ENCODE results near the gene ADRA2A.

Gene ADRA2A

DNA sequence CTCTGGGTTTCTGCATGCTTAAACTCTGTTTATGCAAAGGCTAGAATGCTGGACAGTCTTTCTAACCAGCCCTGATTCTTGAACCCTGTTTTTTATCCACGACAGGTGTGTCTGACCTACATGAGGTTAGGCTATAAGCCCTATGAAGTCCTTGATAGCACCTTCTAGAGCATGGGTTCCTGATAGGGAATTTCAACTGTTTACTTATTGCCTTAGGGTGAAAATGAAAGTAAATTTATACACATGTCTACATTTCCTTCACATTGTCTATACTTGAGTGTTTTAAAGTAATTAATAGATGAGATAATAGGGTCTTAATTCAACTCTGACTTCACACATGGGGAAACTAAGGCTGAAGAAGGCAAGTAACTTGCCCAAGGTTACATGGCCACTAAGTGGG lies 35.5 kb downstream of the ADRA2A start:
- no peak for DNase-seq

DNA sequence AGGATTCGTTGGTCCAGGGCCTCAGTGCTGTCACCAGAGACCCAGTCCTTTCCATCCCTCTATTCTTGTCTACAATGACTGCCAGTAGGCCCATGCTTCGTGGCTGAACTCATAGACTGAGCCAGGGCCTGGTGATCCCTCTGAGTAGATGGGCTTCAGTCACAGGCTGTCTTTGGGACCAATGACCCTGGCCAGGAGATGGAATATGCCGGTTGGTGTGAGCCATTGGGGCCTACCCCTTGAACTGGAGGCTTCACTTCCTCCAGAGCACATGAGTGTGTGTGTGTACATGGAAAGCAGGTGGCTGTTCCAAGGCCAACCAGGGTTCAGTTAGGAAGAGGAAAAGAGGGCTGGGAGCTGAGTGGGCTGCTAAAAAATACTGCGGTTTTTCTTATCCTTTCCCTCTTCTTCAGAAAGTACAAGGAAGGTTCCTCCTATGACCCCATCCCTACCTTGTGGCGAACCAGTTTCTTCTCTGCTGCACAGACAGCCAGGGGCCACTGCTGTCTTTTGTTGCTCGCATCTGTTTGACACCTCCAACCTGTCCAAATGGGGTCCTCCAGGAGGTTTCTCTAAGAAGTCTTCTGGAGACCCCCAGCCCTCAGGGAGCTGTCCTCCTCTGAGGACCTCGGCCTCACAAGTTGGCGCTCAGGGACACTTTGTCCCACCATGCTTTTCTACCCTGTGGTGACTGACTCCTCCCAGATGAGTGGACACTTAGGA lies 36.6 kb downstream of the ADRA2A start:
- DNase-seq, result no peak

DNA sequence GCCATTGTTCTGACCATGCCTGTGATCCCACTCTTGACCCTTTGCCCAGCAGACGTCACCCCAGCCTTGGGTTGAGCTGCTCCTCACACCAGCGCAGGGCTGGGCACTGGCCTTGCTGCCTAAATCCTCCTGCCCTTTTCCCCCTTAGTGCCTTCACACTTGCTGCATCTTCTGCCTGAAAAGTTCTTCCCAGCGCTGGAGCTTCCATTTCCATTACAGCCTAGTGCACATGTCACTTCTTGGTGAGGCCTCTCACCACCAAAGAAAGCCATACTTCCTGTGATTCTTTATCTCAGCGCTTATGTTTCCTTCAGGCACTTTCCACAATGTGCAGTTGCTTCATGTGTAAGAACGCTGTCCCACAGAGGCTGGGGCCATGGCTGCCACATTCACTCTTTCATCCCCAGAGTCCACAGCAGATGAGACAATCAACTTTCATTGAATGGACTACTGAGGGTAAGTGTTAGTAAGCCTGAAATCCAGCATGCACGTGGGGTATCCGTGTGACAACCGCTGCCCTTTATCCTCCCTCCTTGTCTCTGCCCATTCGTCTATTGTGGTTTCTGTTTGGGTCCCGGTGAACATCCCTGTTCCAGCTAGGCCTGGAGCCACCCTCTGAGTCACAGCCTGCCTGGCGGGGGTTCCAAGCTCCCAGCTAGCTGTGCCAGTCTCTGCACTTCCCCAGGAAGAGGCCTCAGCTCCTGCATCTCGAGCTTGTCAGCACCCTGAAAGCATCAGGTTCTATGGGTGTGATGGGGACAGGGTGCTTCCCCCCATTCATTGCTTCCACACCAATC lies 37.3 kb downstream of the ADRA2A start:
- DNase-seq, result no peak

DNA sequence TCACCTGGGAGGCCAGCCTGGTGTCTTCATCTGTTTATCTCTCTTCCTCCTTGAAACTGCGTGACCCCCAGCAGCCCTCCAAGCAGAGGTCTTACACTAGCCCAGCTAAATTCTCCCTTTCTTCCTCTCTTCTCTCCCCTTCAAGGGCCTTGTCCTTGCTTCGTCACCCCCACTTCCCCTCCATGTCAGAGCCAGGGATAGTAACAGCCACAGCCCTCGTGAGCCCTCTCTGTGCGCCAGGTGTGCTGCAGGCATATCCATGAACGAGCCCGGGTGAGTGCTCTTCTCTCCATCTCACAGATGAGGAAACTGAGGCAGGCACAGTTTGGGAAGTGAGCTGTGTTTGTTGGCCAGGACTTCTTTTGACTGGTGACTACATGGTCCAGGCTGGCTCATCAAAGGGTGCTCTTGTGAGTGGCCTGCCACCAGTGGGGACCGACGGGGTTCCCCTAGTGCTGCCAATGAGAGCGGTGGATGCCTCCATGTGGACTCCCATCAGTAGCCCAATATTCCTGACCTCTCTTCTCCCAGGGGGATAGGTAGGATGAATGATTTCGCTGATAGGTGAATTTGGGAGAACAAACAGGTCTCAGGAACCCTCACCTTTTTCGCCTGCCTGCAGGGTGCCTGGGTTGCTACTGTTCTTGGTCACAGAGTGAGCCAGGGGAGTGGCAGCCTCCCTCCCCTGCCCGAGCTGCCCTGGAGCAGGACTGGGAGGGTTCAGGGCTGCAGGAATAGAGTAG lies 38.1 kb downstream of the ADRA2A start:
- no peak for DNase-seq

DNA sequence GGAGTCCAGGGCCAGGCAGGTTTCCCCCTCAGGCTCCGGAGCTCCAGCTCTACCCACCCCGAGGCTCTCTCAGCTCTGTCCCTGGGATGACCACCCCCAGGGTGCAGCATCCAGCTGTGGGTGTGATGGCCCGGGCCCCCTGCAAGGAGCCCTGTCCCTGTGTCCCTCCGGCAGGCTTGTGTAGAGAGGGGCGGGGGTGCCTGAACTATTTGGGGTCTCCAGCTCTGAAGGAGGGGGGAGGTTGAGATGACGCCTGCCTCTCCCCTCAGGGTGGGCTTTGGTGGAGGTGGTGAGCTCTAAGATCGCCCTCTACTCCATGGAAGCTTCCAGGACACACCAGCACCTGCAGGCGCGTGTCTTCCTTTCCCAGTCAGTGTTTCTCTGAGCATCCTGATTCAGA lies 39.4 kb downstream of the ADRA2A start:
- no peak for DNase-seq

DNA sequence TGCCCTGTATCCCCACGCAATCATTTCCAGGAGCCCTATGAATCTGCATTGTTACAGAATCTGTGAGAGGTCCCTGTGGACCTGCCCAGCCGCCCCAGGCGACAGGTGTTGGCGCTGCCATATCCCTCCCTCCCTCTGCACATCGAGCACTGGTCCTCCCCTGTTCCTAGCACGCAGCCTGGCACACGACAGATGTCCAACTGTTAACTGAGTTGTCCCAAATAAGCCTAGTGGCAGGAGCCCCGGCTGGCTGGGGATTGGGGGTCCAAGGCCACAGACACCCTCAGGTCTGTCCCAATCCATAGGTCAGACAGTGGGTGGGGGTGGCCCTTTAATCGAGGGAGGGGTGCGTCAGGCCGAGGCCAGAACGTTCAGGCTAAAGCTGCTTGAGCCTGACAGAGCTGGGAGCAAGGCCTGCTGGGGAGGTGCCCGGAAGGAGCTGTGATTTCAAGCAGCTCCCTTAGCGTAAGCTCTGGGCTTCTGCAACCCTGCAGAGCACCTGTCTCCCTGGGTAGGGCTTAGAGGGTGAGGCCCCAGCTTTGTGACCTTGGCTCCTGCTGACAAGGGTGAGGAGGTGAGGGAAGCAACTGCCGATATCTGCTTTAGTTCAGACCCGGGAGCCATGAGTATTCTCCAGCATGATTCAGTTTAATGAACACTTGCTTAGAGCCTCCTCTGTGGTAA lies 40.1 kb downstream of the ADRA2A start:
- DNase-seq, result no peak

DNA sequence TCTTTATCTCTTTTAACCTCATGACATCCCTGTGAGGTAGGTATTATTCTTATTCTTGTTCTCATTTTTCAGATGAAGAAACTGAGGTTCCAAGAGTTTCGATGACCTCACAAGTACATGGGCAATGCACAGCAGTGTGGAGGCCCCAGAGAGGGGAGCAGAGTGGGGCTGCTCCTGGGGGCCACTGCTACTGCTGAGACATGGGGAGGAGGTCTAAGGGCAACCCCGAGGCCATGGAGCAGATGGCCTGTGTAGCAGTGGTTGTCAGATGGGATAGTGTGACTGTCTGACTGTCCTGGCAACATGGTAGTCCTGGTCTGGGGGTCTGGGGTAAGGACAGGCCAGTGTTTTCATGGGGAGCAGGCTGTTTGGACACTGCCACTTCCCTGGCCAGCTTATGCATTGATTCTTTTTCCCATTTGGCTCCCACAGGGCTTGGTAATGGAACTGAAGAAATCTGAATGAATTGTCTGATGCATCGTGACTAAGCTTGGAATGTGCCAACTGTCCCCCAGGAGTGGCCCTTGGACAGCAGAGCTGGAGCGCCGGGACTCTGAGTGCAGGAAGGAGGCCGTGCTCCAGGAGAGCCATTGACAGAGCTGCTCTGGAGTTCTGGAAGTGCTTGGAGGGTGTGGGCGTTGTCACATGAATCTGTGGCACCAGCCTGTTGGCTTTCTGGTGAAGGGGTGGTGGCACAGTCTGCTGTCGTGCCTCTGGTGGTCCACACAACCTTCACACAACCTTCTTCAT lies 40.9 kb downstream of the ADRA2A start:
- DNase-seq, result no peak

DNA sequence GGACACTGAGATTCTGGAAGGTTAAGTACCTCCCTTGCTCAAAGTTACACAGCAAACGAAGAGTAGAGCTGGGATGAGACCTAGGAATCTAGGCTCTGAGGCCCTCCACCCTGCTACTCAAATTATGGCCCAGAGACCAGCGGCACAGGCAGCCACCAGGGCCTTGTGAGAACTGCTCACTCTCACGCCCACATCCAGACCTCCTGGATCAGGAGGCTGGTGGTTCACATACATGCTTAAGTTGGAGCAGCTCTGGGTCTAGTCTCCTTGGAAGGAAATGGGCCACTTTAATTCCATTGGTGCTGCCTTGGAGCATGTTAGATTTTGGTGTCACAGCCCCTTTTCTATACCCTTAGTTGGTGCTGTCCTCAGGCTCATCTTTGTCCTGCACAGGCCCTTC lies 41.9 kb downstream of the ADRA2A start:
- DNase-seq, result no peak

DNA sequence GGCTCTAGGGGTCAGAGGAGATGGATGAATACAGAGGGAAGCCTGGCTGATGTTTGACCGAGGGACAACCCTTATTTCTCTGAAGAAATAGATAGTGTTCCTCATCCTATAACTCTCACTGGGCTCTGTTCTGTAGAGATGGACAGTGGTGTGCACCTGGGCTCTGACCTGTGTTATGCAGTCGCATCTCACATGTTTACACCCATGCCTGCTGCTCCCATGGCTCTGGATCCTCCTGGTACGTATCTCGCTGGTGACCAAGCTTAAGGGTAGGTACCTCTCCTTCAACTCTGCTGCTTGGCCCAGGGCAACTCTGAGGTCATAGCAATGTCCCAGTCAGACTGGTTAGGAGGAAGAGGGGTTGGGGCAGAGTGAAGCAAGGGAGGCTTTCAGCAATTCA lies 42.8 kb downstream of the ADRA2A start:
- no peak for DNase-seq

DNA sequence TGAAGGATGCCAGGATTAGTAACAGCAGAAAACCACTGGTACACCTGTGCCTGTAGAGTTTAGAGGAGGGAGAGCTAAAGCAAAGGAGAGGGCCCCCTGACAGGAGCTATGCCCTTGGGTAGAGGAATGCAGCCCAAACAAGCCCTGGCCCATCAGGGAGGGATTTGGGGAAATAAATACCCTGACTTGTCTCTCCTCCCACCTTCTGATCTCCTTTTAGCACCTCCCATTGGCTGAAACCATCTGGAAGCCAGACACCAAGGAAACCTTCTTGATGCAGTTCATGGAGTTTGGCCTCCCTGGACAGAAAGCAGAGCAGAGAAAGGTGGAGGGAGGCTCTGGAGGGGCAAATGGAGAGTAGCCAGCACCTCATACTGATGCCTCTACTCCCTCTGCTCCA lies 45.3 kb downstream of the ADRA2A start:
- DNase-seq, result no peak

DNA sequence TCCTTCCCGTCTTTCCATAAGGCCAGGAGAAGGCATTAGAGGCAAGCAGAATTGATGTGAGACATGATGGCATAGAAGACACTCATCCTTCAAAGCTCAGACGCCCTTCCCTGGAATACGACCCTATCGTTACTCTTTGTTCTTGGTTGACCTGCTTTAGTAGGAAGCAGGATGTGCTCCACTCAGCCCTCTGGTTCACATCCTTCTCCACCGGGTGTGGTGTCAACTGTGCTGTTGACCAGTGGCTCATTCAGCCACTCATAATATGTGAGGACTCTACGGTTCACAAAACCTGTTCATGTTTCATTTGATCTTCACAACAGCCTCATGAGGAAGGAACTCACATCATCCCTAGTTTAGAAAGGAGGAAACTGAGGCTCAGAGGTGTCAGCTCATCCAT lies 47.1 kb downstream of the ADRA2A start:
- no peak for DNase-seq

DNA sequence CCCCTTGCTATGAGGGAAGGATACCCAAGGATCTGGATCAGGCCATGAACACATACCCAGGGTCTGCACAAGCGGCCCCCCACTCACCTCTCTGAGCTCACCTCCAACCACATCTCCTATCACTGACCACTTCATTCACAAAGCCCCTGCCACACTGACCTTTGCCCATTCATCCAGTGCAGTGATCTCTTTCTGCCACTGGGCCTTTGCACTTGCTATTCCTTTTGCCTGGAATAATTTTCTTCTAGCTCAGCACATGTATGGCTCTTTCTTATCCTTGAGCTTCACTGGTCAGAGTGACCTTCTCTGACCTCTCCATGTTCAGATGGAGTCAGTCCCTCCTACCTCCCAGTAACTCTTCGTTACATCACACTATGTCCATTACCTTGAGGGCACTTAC lies 48.3 kb downstream of the ADRA2A start:
- DNase-seq, result no peak

DNA sequence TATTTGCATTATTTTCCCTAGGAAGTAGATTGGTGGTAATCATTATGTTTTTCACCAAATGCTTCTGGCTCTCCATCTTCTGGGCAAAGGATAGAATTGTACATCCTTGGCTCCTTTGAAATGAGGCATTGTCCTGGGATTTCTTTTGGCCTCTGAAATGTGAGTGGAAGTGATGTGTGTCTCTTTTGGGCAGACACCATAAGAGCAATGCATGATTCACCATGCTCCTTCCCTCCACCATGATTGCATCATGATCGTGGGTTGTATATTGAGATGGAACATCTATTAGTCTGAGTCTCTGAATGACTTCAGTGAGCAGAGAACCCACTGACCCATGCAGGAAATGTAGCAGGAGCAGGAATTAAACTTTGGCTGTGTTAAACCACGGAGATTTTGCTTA lies 49.2 kb downstream of the ADRA2A start:
- no peak for DNase-seq

DNA sequence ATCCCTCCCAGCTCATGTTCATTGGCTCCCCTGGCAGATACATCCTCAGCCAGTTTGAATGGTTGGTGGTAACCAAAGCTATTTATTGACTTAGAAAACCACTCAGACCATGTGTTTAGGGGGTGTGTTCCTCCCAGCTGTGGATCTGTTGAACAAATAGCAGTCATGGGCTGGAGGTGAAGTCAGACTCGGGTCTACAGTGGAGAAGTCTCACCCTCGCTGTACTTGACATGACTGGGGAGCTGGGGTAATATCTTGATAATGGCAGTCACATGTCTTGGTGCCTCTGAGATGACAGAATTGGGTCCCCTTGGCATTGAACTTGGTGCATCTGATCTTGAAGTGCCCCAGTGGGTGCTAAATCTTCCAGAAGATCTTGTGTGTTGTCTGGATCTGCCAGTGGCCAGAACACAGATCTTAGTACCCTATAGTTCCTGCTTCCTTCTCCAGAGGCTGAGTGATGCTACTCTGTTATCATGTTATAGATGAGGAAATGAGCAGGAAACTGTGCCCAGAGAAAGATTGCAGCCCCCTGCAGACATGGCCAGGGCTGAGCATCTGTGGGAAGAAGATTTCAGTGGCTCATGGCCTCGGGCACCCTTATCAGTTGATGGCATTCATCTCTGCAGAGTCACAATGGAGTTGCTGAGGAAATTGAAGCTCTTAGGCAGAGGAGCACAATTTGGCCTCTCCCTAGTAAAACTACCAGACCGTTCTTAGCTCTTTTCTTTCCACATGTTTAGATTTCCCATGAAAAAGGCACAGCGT lies 50.4 kb downstream of the ADRA2A start:
- no peak for DNase-seq

DNA sequence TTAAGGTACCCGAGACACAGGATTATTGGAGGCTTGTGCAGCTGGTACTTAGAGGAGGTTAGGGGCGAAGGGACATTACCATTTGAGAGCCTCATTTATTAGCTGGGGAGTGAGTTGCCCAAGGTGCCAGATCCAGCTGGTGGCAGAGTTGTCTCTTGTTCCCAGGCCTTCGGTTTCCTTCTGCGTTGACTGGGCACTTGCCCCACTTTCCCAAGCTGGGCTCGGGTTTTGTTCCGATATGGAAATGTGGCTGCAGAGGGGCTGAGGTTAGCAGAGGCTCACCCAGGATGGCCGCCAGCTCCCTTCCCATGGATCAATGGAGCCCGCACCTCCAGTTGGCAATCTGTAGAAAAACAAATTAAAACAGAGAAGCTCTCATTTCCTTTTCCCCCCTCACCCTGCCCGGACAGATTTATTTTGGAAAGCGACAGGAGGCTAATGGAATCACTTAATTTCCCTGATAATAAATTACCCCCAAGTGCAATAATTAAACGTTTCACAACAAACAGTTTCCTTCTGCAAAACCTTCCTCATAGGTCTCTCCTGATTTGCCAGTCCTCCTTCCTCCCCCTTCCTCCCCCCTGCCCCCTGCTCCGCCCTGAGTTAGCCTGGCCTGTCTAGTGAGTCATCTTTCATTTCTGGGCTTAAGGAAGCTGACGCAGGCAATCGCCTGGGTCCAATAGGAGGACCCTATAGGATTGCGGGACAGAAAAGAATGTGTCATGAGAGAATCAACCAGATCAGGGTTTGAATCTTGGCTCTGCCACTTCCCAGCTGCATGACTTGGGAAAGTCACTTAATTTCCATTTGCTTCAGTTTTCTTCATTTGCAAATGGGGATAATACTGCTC lies 51.7 kb downstream of the ADRA2A start:
- DNase-seq, result no peak

DNA sequence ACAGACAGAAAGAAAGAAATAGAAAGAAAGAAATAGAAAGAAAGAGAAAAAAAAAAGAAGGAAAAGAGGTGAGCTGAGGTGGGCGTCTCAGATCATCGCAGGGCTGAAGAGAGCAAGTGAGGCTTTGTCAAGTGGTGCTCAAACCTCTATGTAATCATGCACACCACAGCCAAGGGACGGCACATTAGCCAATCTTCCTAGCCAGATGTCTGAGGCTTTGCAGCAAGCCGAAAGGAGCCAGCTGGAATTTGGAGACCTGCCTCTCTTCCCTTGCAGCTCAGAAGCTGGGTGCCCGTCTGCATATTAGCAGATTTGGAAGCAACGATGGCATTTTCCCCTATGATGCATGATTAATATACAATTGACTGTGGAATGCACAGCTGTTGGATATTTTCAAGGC lies 52.5 kb downstream of the ADRA2A start:
- no peak for DNase-seq

DNA sequence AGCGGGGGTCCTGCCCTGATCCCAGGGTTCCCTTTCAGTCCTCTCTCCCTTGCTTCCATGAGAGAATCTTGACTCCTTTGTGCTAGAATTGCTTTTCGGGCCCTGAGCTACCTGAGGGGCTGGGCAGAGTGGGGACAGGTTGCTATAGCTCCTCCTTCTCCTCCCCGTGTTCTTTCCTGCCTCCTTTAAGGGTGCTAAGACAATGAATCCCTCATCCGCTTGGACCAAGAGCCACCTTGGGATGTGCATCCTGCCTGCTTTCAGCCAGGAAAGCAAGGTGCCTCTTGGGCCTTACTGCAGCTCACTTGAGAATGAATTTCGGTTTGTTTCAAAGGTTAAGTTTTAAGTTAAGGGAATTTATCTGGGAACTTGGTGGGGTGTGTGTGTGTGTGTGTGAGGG lies 53.6 kb downstream of the ADRA2A start:
- DNase-seq, result no peak

Measured in activated CD4-positive, CD25-positive, alpha-beta regulatory T cell (primary cell).